GM18508 (cell line): ENCODE data around the gene TGDS.
"Not testable (repeated sequence)": the region's sequence is repeated elsewhere in the genome, so short reads cannot be mapped to it uniquely, and the experiment has no call there.

Source experiments
- ATAC-seq: cut with Tn5 transposase; IDR thresholded peaks from one replicate; pipeline ENCODE4 v1.9.1; 2021; ENCODE audit warnings: moderate number of reproducible peaks; ENCODE audit not compliant: insufficient read depth, unreplicated experiment

The TGDS gene

GRCh38 chr13:94595950-94596574, at the start of gene TGDS:
Gene TGDS (minus strand): TSS chr13:94596152. CDS start chr13:94596136, 16 bp downstream.
- peak; percentile 88 for ATAC-seq

- ATAC-seq, result no peak
Measured at GRCh38 chr13:94641409-94641941, 45.5 kb upstream of the TGDS start.

- no peak for ATAC-seq
Measured at GRCh38 chr13:94640721-94641120, 44.8 kb upstream of the TGDS start.

- not testable (repeated sequence) for ATAC-seq
Measured at GRCh38 chr13:94637677-94638076, 41.7 kb upstream of the TGDS start.

- ATAC-seq, result no peak
Measured at GRCh38 chr13:94636942-94637578, 41.1 kb upstream of the TGDS start.

GRCh38 chr13:94636096-94636495, 40.1 kb upstream of the TGDS start:
- not testable (repeated sequence) for ATAC-seq

GRCh38 chr13:94632226-94632980, 36.5 kb upstream of the TGDS start:
- no peak for ATAC-seq

- ATAC-seq, result no peak
Measured at GRCh38 chr13:94630858-94631257, 34.9 kb upstream of the TGDS start.

- no peak for ATAC-seq
Measured at GRCh38 chr13:94623316-94623715, 27.4 kb upstream of the TGDS start.

- ATAC-seq, result no peak
Measured at GRCh38 chr13:94622344-94622743, 26.4 kb upstream of the TGDS start.

GRCh38 chr13:94620286-94620896, 24.4 kb upstream of the TGDS start:
- peak; percentile 64 for ATAC-seq

- ATAC-seq, result no peak
Measured at GRCh38 chr13:94617389-94618000, 21.5 kb upstream of the TGDS start.

GRCh38 chr13:94613051-94613450, 17.1 kb upstream of the TGDS start:
- ATAC-seq, result no peak

GRCh38 chr13:94612050-94612449, 16.1 kb upstream of the TGDS start:
- ATAC-seq, result no peak

GRCh38 chr13:94610475-94610874, 14.5 kb upstream of the TGDS start:
- ATAC-seq, result no peak

- no peak for ATAC-seq
Measured at GRCh38 chr13:94609196-94609595, 13.2 kb upstream of the TGDS start.

GRCh38 chr13:94608586-94608985, 12.6 kb upstream of the TGDS start:
- ATAC-seq, result no peak

- ATAC-seq, result no peak
Measured at GRCh38 chr13:94607939-94608338, 12.0 kb upstream of the TGDS start.

- no peak for ATAC-seq
Measured at GRCh38 chr13:94607056-94607455, 11.1 kb upstream of the TGDS start.

GRCh38 chr13:94602467-94602866, 6.5 kb upstream of the TGDS start:
- no peak for ATAC-seq
